BJ (cell line): ENCODE measurements around the gene CNTNAP3B. TPM values are rescaled to one million over a fixed set of nuclear protein-coding genes. Genes with fewer than 3 reads are reported as not detected.
"Not testable (repeated sequence)": the region's sequence is repeated elsewhere in the genome, so short reads cannot be mapped to it uniquely, and the experiment has no call there.

Experiments
- CTCF ChIA-PET: fragments of 350-600 bp; formaldehyde crosslinking; extraction: SDS; loops from one replicate; lab custom pipeline; 2021; ENCODE audit warnings: antibody characterized with exemption, inconsistent platforms; lab: Yijun Ruan, JAX
- POLR2A ChIA-PET: fragments of 300-600 bp; sonication (Branson Sonifier 250); formaldehyde crosslinking; extraction: SDS; loops from one replicate; lab custom pipeline; 2021; ENCODE audit warnings: antibody characterized with exemption; lab: Charles Lee
- DNase-seq: peaks from one replicate; pipeline ENCODE4 v3.0.0-alpha.2; 2011; ENCODE audit warnings: low read depth
- H3K27me3 ChIP-seq: 2 replicates; pipeline ENCODE4 v1.6.0; 2011; ENCODE audit warnings: low read length; ENCODE audit not compliant: control insufficient read depth, insufficient read depth
- H3K36me3 ChIP-seq: 2 replicates; pipeline ENCODE4 v1.5.1; 2011; ENCODE audit warnings: low read length; ENCODE audit not compliant: control insufficient read depth, insufficient read depth
- H3K4me3 ChIP-seq: 2 replicates; pipeline ENCODE4 v1.5.1; 2011; ENCODE audit warnings: low read depth, mild to moderate bottlenecking, control low read depth, low read length
- polyA plus RNA-seq: library from polyadenylated mRNA; depleted of rRNA; stranded (reverse); fragments of >200 nt; gene quantifications from 2 replicates; pipeline ENCODE4 v1.2.3, GENCODE V29; 2011; rRNA removed
- small RNA-seq: library from RNA; depleted of rRNA; stranded (forward); fragments of <200 nt; gene quantifications from one replicate; pipeline ENCODE3, GENCODE V24; 2012; ENCODE audit warnings: low replicate concordance, low read depth; ENCODE audit not compliant: insufficient read length

The CNTNAP3B gene
- polyA plus RNA-seq, 1 experiment, result 2.5 TPM

DNA sequence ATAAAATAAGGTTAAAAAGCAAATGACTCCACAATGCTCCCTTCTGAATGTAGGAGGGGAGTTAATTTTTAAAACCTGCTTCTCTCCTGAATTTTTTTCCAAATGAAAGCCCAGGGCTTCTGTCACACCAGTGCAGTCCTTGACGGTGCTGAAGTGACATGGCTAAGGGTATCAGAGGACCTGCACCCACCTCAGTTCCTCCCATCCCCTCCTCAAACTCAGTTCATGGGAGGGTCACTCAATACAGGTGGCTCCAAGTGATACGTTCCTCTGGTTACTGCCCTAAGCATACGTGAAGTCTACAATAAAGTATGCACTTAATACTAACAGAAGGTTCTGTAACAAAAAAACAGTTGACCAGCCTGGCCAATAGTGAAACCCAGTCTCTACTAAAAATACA, 193.5 kb downstream of the CNTNAP3B start:
- H3K4me3 ChIP-seq, DNase-seq, CTCF ChIA-PET, POLR2A ChIA-PET, H3K27me3 ChIP-seq, H3K36me3 ChIP-seq: not testable (repeated sequence)

GRCh38 chr9:41929172-41929571, 200.1 kb downstream of the CNTNAP3B start:
- CTCF ChIA-PET, POLR2A ChIA-PET, H3K27me3 ChIP-seq, H3K4me3 ChIP-seq, DNase-seq, H3K36me3 ChIP-seq: not testable (repeated sequence)

DNA sequence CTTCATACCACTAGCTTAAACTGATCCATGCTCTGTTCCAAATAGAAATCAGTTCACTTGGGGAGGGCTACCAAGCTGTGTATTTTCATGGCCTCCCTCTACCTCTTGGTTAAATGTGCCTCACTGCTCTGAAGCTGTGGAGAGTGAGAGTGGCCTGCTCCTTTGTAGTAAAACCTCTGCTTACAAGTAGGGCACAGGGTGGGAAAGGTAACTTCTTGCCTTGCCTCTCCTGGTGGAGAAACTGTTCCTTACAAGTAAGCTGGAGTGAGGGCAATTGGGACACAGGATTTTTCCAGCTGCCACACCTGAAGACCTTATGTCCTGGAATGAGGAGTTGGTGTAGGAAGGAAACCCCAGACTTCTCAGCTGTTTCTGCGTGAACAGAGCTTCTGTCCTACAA, 211.9 kb downstream of the CNTNAP3B start:
- POLR2A ChIA-PET, DNase-seq, H3K4me3 ChIP-seq, H3K27me3 ChIP-seq, CTCF ChIA-PET, H3K36me3 ChIP-seq: not testable (repeated sequence)

DNA sequence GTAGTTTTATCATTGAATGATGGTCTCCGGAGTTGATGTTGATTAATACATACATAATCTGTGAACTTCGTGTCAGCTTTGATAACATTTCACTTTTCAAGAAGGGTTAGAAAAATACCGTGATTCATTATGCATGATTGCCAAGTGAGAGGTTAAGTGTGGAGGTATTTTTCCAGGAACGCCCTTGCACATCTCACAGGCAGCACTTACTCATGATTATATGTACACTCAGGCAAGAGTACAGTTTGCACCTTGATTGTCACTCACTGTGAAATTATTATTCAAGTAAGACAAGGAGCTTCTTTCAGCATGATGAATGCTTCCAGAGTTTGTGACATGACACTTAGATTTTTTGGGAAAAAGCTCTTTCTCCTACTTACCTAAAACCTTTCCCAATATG, 223.7 kb downstream of the CNTNAP3B start:
- H3K36me3 ChIP-seq, DNase-seq, POLR2A ChIA-PET, CTCF ChIA-PET, H3K27me3 ChIP-seq, H3K4me3 ChIP-seq: not testable (repeated sequence)

- H3K4me3 ChIP-seq, POLR2A ChIA-PET, H3K36me3 ChIP-seq, H3K27me3 ChIP-seq, CTCF ChIA-PET, DNase-seq: not testable (repeated sequence)
Measured at GRCh38 chr9:41902762-41903161, 226.5 kb downstream of the CNTNAP3B start.

DNA sequence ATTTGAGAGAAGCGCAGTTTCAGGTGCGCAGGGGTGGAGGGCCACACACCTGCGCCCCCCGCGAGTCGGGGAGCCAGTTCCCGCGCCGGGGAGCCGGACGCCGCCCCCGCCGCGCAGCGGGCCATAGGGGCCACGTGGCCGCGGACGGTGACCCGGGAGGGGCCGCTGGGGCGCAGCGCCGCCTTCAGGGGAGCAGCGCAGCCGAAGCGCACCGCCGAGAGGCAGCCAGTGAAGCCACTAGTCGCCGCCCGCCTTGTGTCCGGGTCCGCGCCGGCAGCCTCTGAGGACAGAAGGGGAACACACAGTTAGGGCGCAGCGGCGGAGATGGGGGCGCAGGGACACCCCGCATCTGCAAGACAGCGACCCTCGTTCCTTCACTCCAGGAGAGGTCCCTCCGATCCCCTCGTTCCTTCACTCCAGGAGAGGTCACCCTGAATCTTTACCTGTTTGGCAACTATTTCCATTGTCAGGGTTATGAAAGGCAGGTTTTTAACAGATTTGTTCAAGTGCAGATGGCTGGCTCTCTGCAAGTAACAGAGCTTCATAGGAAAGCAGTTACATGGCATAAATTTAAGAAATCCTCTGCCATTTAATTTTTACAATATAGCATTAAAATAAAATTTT, 230.4 kb downstream of the CNTNAP3B start:
- H3K4me3 ChIP-seq, H3K36me3 ChIP-seq, H3K27me3 ChIP-seq, CTCF ChIA-PET, DNase-seq, POLR2A ChIA-PET: not testable (repeated sequence)

DNA sequence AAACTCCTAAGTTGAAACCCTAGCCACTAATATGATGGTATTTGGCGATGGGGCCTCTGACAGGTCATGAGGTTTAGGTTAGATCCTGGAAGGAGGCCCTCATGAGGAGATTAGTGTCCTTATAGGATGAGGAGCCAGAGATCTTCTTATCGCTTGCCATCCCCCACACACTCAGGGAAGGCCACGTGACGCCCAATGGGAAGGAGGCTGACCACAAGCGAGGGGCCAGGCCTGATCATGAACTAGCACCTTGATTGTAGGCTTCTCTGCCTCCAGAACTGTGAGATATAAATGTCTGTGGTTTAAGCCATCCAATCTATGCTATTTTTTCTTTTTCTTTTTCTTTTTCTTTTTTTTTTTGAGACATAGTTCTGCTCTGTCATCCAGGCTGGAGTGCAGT, 254.7 kb downstream of the CNTNAP3B start:
- POLR2A ChIA-PET, result not testable (repeated sequence)

DNA sequence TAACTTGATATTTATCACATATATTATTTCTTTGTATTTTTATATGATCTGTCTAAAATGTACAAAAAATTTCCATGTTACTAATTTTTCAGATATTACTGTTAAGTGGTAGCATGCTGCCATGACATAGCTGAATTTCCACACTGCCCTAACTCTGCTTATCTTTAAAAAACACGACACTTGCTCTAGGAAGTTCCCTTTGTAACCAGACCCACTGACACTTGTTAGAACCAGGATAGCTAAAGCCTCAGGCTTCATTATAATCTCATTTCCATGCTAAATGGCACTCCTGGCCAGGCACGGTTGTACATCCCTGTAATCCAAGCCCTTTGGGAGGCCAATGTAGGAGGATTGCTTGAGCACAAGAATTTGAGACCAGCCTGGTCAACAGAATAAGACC, 273.8 kb downstream of the CNTNAP3B start:
- POLR2A ChIA-PET, CTCF ChIA-PET, H3K27me3 ChIP-seq, H3K4me3 ChIP-seq, H3K36me3 ChIP-seq, DNase-seq: not testable (repeated sequence)

More for the DNA sequence above, 254.7 kb downstream of the CNTNAP3B start:
- H3K36me3 ChIP-seq, H3K4me3 ChIP-seq, H3K27me3 ChIP-seq, DNase-seq, CTCF ChIA-PET: not testable (repeated sequence)

DNA sequence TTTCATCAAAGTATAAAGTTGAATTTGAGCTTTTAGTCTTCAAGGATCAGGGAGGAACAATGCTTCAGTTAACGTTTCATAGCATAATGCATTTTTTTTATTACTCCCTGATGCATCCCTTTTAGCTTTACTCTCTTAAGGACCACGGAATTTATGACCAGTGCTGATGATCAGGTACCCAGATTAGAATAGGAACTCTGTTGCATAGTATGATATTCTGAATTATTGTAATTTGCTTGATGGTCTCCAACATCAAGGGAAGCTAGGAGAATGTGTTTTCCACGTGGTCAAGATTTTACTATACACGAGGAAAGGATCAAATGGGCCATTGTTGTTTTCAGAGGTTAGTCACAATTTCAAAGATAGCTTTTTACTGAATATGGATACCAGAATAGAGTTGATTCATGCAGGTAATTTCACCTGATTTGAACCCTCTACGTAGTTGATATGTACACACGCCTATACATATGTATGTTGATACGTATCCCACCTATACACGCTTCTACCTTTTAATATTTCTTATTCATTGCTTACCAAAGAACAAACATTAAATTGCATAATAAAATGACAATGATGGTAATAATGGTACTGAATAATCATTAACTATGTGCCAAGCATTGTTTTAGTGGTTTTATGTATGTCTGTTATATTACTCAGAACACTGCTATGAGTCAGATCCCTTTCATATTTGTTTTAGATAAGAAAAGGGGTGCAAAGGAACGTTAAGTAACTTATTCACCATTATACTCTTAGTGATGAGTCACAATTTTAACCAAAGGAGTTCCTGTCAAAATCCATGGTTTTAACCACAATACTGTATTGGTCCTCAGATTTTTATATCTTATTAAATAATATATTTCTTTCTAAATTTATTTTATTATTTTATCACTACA, 277.1 kb downstream of the CNTNAP3B start:
- POLR2A ChIA-PET, DNase-seq, H3K36me3 ChIP-seq, H3K4me3 ChIP-seq, H3K27me3 ChIP-seq, CTCF ChIA-PET: not testable (repeated sequence)

GRCh38 chr9:41847829-41848228, 281.4 kb downstream of the CNTNAP3B start:
- H3K4me3 ChIP-seq, H3K27me3 ChIP-seq, H3K36me3 ChIP-seq, DNase-seq, POLR2A ChIA-PET, CTCF ChIA-PET: not testable (repeated sequence)

Small RNAs within 50 kb of the gene (small RNA-seq; reads per million reads assigned to genes)
- not detected for gene RN7SL343P

Other genes starting within 250 kb of the CNTNAP3B start
- not detected in 2 replicates for gene SPATA31A6, start 54.2 kb upstream of the CNTNAP3B start, polyA plus RNA-seq